ENCODE data around the gene CYP2J2.
"Not testable (repeated sequence)": the region's sequence is repeated elsewhere in the genome, so short reads cannot be mapped to it uniquely, and the experiment has no call there.

CYP2J2 gene

GRCh38 chr1:59926381-59927123 is at the start of gene CYP2J2:
Gene CYP2J2 (minus strand): TSS chr1:59926773. CDS start chr1:59926746, 27 bp downstream.
- TF ChIP-seq CTCF (IDR thresholded peaks at IDR 0.05) = no peak
- TF ChIP-seq ZFX (IDR thresholded peaks at IDR 0.05; ENCODE audit: borderline replicate concordance) = no peak

GRCh38 chr1:59973719-59974118 is 47.1 kb upstream of the CYP2J2 start:
- TF ChIP-seq CTCF (IDR thresholded peaks at IDR 0.05) (no peak), ZFX (IDR thresholded peaks at IDR 0.05; ENCODE audit: borderline replicate concordance) (no peak)
- no peak overlapping the region for H3K27ac ChIP-seq

More at GRCh38 chr1:59926381-59927123, at the start of gene CYP2J2:
- H3K27ac ChIP-seq = no peak within 1 kb of the TSS

- no peak overlapping the region for H3K27ac ChIP-seq
- no peak for TF ChIP-seq CTCF (IDR thresholded peaks at IDR 0.05)
- TF ChIP-seq ZFX (IDR thresholded peaks at IDR 0.05; ENCODE audit: borderline replicate concordance) = no peak
Measured at GRCh38 chr1:59972216-59972927, 45.8 kb upstream of the CYP2J2 start.

- no peak overlapping the region for H3K27ac ChIP-seq
- TF ChIP-seq CTCF (IDR thresholded peaks at IDR 0.05) = peak; percentile 93
- no peak for TF ChIP-seq ZFX (IDR thresholded peaks at IDR 0.05; ENCODE audit: borderline replicate concordance)
Measured at GRCh38 chr1:59971464-59971911, 44.9 kb upstream of the CYP2J2 start.

GRCh38 chr1:59969542-59970175 is 43.1 kb upstream of the CYP2J2 start:
- H3K27ac ChIP-seq = not testable (repeated sequence)

GRCh38 chr1:59968746-59969145 is 42.2 kb upstream of the CYP2J2 start:
- not testable (repeated sequence) for H3K27ac ChIP-seq

- H3K27ac ChIP-seq = no peak overlapping the region
Measured at GRCh38 chr1:59967780-59968179, 41.2 kb upstream of the CYP2J2 start.

More at GRCh38 chr1:59967780-59968179, 41.2 kb upstream of the CYP2J2 start:
- TF ChIP-seq ZFX (IDR thresholded peaks at IDR 0.05; ENCODE audit: borderline replicate concordance) = no peak
- TF ChIP-seq CTCF (IDR thresholded peaks at IDR 0.05) = no peak
